NCI-H1417 treated with DMSO at 0.1 percent for 48 hours (cell line): ENCODE results near the gene RPRD1A.
"Not testable (repeated sequence)": the region's sequence is repeated elsewhere in the genome, so short reads cannot be mapped to it uniquely, and the experiment has no call there.

Experiments used
- DNase-seq: peaks from one replicate; lab custom pipeline; 2025; lab: John Stamatoyannopoulos, UW

Gene RPRD1A

DNA sequence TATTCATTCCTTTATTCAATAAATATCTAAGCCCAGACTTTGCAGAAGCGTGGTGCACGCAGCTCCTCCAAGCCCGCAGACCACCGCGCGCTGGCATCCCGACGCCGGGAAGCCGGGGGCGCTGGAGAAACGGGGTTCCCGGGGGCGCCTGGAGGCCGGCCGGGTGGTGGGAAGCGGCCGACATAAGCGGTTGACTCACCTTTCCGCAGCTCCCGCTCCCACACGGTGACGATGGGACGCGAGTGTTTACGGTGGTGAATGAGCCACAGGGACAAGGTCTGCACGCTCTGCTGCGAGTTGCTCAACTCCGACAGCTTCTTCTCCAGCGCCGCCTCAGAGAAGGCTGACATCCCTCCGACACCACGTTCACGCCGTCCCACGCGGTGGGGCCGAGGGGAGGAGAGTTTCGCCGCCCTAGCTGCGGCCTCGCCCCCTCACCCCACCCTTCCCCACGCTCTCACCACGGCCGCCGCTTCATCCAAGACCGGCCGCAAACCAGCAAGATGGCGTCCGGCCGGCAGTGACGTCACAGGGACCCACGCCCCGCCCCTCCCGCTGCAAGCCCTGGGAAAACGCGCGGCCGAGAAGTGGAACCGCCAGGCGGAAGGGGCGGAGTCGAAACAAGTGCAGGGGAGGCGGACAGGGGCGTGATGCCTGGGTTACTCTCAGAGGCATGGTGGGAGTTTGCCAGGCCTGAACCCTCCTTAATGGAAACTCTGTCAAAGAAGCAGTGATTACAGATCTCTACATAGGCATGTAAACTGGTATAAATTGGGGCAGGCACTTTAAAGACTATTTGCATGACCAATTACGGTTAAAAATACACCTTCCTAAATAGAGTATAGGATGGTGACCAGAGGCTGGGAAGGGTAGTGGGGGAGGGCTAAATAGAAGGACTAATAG lies at the start of gene RPRD1A:
Gene RPRD1A, minus strand, starts transcription at position 505 of the 903 bp plus-strand sequence. Its CDS starts 155 bp downstream, at position 350.
- DNase-seq, result peak; percentile 95

DNA sequence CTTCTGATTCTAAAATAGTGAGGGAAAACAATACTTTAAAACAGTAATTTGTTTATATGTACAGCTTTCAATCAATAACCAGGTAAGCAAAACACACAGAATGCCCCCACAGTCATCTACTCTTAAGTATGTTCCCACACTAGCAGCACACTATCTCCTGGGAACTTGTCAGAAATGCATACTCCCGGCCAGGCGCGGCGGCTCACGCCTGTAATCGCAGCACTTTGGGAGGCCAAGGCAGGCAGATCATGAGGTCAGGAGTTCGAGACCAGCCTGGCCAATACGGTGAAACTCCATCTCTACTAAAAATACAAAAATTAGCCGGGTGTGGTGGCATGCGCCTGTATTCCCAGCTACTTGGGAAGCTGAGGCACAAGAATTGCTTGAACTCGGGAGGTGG lies 49.4 kb upstream of the RPRD1A start:
- DNase-seq, result not testable (repeated sequence)

GRCh38 chr18:36114738-36115137 lies 47.4 kb upstream of the RPRD1A start:
- no peak for DNase-seq

GRCh38 chr18:36114251-36114650 lies 46.9 kb upstream of the RPRD1A start:
- DNase-seq, result no peak

GRCh38 chr18:36112302-36112701 lies 44.9 kb upstream of the RPRD1A start:
- DNase-seq, result no peak

- DNase-seq, result no peak
Observed at GRCh38 chr18:36109737-36110136, 42.4 kb upstream of the RPRD1A start.

GRCh38 chr18:36108601-36109000 lies 41.2 kb upstream of the RPRD1A start:
- DNase-seq, result no peak

- no peak for DNase-seq
Observed at GRCh38 chr18:36108196-36108595, 40.8 kb upstream of the RPRD1A start.

DNA sequence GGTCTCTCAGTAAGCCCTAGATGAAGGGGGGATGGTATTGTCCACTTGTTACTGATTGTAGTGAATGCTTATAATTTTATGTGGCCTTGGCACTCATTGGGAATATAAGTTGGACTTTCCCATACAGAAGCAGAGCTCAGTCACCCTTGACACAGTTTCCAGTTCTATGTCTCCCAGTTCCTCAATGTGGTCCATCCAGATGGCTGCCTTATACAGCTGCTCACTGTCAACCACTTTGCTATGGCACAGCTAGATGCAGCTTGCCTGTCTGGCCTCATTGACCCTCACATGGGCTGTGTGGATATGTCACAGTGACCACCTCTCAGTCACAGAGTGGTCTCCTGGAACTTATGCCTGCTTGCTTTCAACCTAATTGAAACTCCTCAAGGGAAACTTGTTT lies 40.1 kb upstream of the RPRD1A start:
- no peak for DNase-seq

DNA sequence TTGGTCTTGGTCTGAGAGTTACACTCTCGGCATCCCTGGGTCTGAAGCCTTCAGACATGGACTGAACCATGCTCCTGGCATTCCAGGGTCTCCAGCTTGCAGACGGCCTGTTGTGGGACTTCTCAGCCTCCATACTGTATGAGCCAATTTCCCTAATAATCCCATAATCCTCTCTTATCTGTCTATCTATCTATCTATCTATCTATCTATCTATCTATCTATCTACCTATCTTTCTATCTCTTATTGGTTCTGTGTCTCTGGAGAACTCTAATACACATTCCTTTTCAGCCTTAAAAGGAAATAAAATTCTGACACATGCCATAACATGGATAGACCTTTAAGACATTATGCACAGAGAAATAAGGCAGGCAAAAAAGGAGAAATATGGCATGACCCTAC lies 37.4 kb upstream of the RPRD1A start:
- DNase-seq, result no peak

- no peak for DNase-seq
Observed at GRCh38 chr18:36101943-36102342, 34.6 kb upstream of the RPRD1A start.

DNA sequence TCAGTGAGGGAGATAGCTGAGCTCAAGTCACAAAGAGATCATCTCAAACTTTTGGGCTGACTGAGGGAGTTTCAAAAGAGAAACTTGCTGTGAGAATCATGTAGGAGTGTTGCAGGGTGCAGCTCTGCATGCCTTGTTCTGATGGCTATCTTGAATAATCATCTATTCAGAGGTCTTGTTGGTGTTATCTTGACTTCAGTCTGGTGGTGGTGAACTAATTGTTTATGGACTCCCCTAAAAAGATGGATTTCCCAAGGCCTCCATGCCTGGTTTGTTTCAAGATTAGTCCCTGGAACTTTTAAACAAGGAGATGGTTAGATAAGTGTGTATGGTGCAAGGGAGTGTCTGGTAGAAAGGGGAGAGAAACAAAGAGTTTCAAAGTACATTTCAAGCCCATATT lies 32.0 kb upstream of the RPRD1A start:
- no peak for DNase-seq

DNA sequence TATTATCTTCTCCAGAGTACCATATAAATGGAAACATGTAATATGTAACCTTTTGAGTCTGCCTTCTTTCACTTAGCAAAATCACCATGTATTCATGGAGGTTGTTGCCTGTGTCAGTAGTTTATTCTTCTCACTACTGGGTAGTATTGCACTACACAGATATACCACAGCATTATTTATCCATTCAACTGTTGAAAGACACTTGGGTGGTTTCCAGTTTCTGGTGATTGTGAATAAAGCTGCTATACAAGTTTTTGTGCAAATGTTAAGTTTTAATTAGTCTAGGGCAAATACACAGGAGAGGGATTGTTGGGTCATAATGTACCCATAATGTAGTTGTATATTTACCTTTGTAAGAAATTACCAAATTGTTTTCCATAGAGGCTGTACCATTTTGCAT lies 29.6 kb upstream of the RPRD1A start:
- DNase-seq, result no peak

- no peak for DNase-seq
Observed at GRCh38 chr18:36095936-36096519, 28.7 kb upstream of the RPRD1A start.

DNA sequence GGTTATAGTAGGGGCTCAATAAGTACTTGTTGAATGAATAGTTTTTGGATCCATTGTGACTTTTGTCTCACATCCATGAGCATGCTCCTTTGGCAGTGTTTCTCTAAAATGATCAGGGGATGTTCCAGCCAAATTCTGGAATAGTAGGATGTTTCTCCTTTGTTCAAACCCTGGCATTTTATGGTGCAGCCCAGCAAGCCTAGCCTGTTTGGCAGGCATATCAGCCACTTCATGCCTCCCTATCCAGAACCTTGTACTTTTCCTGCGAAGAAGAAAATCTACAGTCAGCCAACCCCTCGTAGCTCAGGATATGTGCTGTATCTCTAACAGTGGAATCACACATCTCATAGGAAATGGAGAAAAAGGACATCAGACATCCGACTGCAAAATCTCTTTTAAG lies 27.1 kb upstream of the RPRD1A start:
- DNase-seq, result no peak

DNA sequence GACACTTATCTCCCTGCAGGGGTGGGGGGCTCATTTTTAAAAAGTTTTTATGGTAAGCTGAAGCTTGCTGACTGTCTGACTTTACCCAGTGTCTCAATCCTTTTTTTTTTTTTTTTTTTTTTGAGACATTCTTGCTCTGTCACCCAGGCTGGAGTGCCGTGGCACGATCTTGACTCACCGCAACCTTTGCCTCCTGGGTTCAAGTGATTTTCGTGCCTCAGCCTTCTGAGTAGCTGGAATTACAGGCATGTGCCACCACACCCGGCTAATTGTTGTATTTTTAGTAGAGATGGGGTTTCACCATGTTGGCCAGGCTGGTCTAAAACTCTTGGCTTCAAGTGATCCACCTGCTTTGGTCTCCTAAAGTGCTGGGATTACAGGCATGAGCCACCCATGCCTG lies 24.8 kb upstream of the RPRD1A start:
- DNase-seq, result not testable (repeated sequence)

- no peak for DNase-seq
Observed at GRCh38 chr18:36089001-36089400, 21.6 kb upstream of the RPRD1A start.

GRCh38 chr18:36088256-36088655 lies 20.9 kb upstream of the RPRD1A start:
- DNase-seq, result no peak

DNA sequence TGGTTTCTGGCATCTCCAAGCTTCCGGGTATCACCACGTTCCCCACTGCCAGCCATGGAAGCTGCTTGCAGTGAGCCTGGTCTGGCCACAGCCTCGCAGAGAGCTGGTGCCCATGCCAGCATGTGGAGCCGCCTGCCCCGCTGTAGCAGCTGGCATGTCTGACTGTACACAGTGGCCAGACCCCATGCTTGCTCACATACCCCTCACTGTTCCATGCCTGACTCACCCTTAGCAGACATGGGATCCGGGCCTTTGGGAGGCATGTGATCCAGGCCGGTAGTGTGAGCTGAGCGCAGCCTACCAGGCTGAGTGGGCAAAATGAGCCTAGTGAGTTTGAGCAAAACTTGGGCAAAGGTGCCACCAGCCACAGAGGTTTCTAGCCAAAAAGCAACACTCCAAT lies 18.8 kb upstream of the RPRD1A start:
- no peak for DNase-seq

GRCh38 chr18:36085195-36085594 lies 17.8 kb upstream of the RPRD1A start:
- no peak for DNase-seq

DNA sequence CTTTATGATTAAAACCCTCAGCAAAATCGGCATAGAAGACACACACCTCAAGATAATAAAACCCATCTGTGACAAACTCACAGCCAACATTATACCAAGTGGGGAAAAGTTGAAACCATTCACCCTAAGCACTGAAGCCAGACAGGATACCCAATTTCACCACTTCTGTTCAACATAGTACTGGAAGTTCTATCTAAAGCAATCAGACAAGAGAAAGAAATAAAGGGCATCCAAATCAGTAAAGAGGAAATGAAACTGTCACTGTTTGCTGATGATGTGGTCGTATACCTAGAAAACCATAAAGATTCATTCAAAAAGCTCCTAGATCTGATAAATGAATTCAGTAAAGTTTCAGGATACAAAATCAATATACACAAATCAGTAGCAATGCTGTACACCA lies 16.4 kb upstream of the RPRD1A start:
- no peak for DNase-seq

GRCh38 chr18:36081118-36081517 lies 13.8 kb upstream of the RPRD1A start:
- not testable (repeated sequence) for DNase-seq

GRCh38 chr18:36078751-36079529 lies 11.6 kb upstream of the RPRD1A start:
- no peak for DNase-seq
